SK-N-SH (cell line): ENCODE measurements around the gene TLNRD1. TPM values are rescaled to one million over a fixed set of nuclear protein-coding genes. Genes with fewer than 3 reads are reported as not detected.

ENCODE experiments used
- CTCF ChIA-PET: fragments of 300-600, 350-600 bp; formaldehyde crosslinking; extraction: SDS; loops from one replicate; lab custom pipeline; 2021; lab: Yijun Ruan, JAX
- POLR2A ChIA-PET: fragments of 350-600 bp; sonication (Branson Sonifier 250); formaldehyde crosslinking; extraction: SDS; loops from one replicate; lab custom pipeline; 2020; ENCODE audit warnings: antibody characterized with exemption, inconsistent platforms; lab: Yijun Ruan, JAX
- DNase-seq: peaks from one replicate; pipeline ENCODE4 v3.0.0; 2012
- H2AFZ ChIP-seq: fragments of 200-600 bp; sonication (generic); 2 replicates; pipeline ENCODE4 v1.8.1; 2016; ENCODE audit warnings: antibody characterized with exemption, mild to moderate bottlenecking, low read depth
- H3F3A ChIP-seq: fragments of 200-600 bp; sonication (generic); replicated peaks from 2 replicates; pipeline ENCODE3; 2016; ENCODE audit warnings: antibody characterized with exemption, mild to moderate bottlenecking; ENCODE audit not compliant: insufficient read depth
- H3K27ac ChIP-seq, 2 experiments: fragments of 200-500 bp in 1 of 2; fragments of 200-600 bp in 1 of 2; sonication (Bioruptor generic) in 1 of 2; sonication (generic), shearing (Covaris generic) in 1 of 2; 2 replicates each; pipeline versions ENCODE4 v1.5.1 to v1.6.1; 2014 to 2016; ENCODE audit warnings: low read depth in 2 of 2, inconsistent platforms in 1 of 2, low read length in 1 of 2, mild to moderate bottlenecking in 1 of 2, mixed read lengths in 1 of 2
- H3K27me3 ChIP-seq: fragments of 200-600 bp; sonication (generic), shearing (Covaris generic); 2 replicates; pipeline ENCODE4 v1.6.1; 2016; ENCODE audit warnings: mixed run types; ENCODE audit not compliant: insufficient read depth
- H3K36me3 ChIP-seq, 2 experiments: fragments of 200-500 bp in 1 of 2; fragments of 200-600 bp in 1 of 2; sonication (Bioruptor generic) in 1 of 2; sonication (generic) in 1 of 2; replicated peaks in 1 of 2; 2 replicates each; pipeline versions ENCODE3 to v1.5.1; 2014 to 2016; ENCODE audit warnings: low read length in 1 of 2, mild to moderate bottlenecking in 1 of 2; ENCODE audit not compliant: insufficient read depth in 2 of 2, control insufficient read depth in 1 of 2
- H3K4me1 ChIP-seq, 2 experiments: fragments of 200-500 bp in 1 of 2; fragments of 200-600 bp in 1 of 2; sonication (Bioruptor generic) in 1 of 2; sonication (generic), shearing (Covaris generic) in 1 of 2; 2 replicates each; pipeline versions ENCODE4 v1.5.1 to v1.6.1; 2014 to 2016; ENCODE audit warnings: low read depth in 1 of 2, low read length in 1 of 2, mixed run types in 1 of 2; ENCODE audit not compliant: insufficient read depth in 2 of 2, control insufficient read depth in 1 of 2
- H3K4me2 ChIP-seq: fragments of 200-600 bp; sonication (generic), shearing (Covaris generic); 2 replicates; pipeline ENCODE4 v1.6.1; 2017; ENCODE audit warnings: mixed run types
- H3K4me3 ChIP-seq, 2 experiments: fragments of 200-500 bp in 1 of 2; fragments of 200-600 bp in 1 of 2; sonication (Bioruptor generic) in 1 of 2; sonication (generic), shearing (Covaris generic) in 1 of 2; 2 replicates each; pipeline versions ENCODE4 v1.5.1 to v1.8.1; 2014 to 2016; ENCODE audit warnings: low read depth in 2 of 2, inconsistent platforms in 1 of 2, low read length in 1 of 2, mild to moderate bottlenecking in 1 of 2, mixed read lengths in 1 of 2, moderate library complexity in 1 of 2
- H3K79me2 ChIP-seq: fragments of 200-600 bp; sonication (generic); 2 replicates; pipeline ENCODE4 v1.8.1; 2017; ENCODE audit warnings: mild to moderate bottlenecking; ENCODE audit not compliant: insufficient read depth
- H3K9ac ChIP-seq: fragments of 200-600 bp; sonication (generic); 2 replicates; pipeline ENCODE4 v1.6.1; 2017; ENCODE audit warnings: mixed run types
- H3K9me2 ChIP-seq: fragments of 200-600 bp; sonication (generic); 2 replicates; pipeline ENCODE4 v1.6.1; 2017; ENCODE audit warnings: mixed run types
- H3K9me3 ChIP-seq: fragments of 200-600 bp; sonication (generic); 2 replicates; pipeline ENCODE4 v1.6.1; 2017; ENCODE audit warnings: mixed run types, mild to moderate bottlenecking, moderate library complexity
- H4K20me1 ChIP-seq: fragments of 200-600 bp; sonication (generic); 2 replicates; pipeline ENCODE4 v1.6.1; 2017; ENCODE audit warnings: mild to moderate bottlenecking, mixed run types; ENCODE audit not compliant: insufficient read depth
- ELF1 ChIP-seq: IDR thresholded peaks from 2 replicates; pipeline ENCODE4 v1.4.0; 2012
- EP300 ChIP-seq, 2 experiments: IDR thresholded peaks; 2 replicates each; pipeline versions ENCODE4 v1.4.0 to v1.6.1; 2012; ENCODE audit warnings: borderline replicate concordance in 1 of 2, low read depth in 1 of 2, low read length in 1 of 2
- FOSL2 ChIP-seq: IDR thresholded peaks from 2 replicates; pipeline ENCODE4 v1.4.0; 2012; ENCODE audit warnings: low read depth, mild to moderate bottlenecking, moderate library complexity, borderline replicate concordance
- FOXM1 ChIP-seq: IDR thresholded peaks from 2 replicates; pipeline ENCODE4 v1.4.0; 2012; ENCODE audit warnings: low read depth, mild to moderate bottlenecking
- GATA2 ChIP-seq: sonication (generic); formaldehyde crosslinking; IDR thresholded peaks from 2 replicates; pipeline ENCODE4 v1.5.0; 2020; ENCODE audit warnings: mild to moderate bottlenecking, missing genetic modification reagents
- IRF3 ChIP-seq: fragments of 150-350 bp; IDR thresholded peaks from 2 replicates; pipeline ENCODE4 v1.6.1; 2016; ENCODE audit warnings: mild to moderate bottlenecking, low read depth, low read length
- JUND ChIP-seq: IDR thresholded peaks from 2 replicates; pipeline ENCODE4 v1.4.0; 2012
- MEF2A ChIP-seq: IDR thresholded peaks from 2 replicates; pipeline ENCODE4 v1.4.0; 2012; ENCODE audit warnings: low read depth, borderline replicate concordance
- MXI1 ChIP-seq: IDR thresholded peaks from 2 replicates; pipeline ENCODE4 v1.6.1; 2012; ENCODE audit warnings: mild to moderate bottlenecking, low read depth, low read length, improper control_type of control experiment
- PBX3 ChIP-seq: IDR thresholded peaks from 2 replicates; pipeline ENCODE4; 2012
- SIN3A ChIP-seq: IDR thresholded peaks from 2 replicates; pipeline ENCODE4 v1.6.1; 2012; ENCODE audit warnings: low read depth, mild to moderate bottlenecking, low read length, moderate library complexity, borderline replicate concordance
- SMC3 ChIP-seq: IDR thresholded peaks from 2 replicates; pipeline ENCODE4 v1.6.1; 2012; ENCODE audit warnings: low read depth, low read length, improper control_type of control experiment
- TAF1 ChIP-seq: IDR thresholded peaks from 2 replicates; pipeline ENCODE4 v1.6.1; 2012; ENCODE audit warnings: low read depth, mild to moderate bottlenecking, low read length, moderate library complexity, borderline replicate concordance
- TCF12 ChIP-seq: IDR thresholded peaks from 2 replicates; pipeline ENCODE4 v1.4.0; 2012
- USF2 ChIP-seq: fragments of 150-350 bp; IDR thresholded peaks from 2 replicates; pipeline ENCODE4 v1.6.1; 2017; ENCODE audit warnings: antibody characterized with exemption, low read length, low read depth, borderline replicate concordance
- YY1 ChIP-seq: IDR thresholded peaks from 2 replicates; pipeline ENCODE4 v1.4.0; 2012; ENCODE audit warnings: low read depth, mild to moderate bottlenecking
- ZBTB33 ChIP-seq: IDR thresholded peaks from 2 replicates; pipeline ENCODE4 v1.4.0; 2012; ENCODE audit warnings: low read depth, borderline replicate concordance
- WGBS: methylation state at CpG from one replicate; pipeline ENCODE4 v1.1.6; 2017; ENCODE audit warnings: low lambda C conversion rate; 5-methylcytosine and 5-hydroxymethylcytosine counted together
- polyA plus RNA-seq, 3 experiments: library from polyadenylated mRNA; depleted of rRNA; stranded (reverse); fragments of >200 nt; gene quantifications; 2 replicates each; pipeline ENCODE4 v1.2.3, GENCODE V29; 2012

The TLNRD1 gene
- polyA plus RNA-seq, 1 of the 3 experiments (the other 2 are of a cell fraction), result 5.0 TPM

GRCh38 chr15:80974914-80975313, 25.8 kb upstream of the TLNRD1 start:
- H3K9me2 ChIP-seq, result no peaks in the 10 kb centered on the region
- H3K9ac ChIP-seq, result no peak overlapping the region
- TF ChIP-seq TAF1, result no peak
- TF ChIP-seq FOXM1, result no peak
- TF ChIP-seq PBX3, result no peak
- TF ChIP-seq ZBTB33, result no peak
- no peak for TF ChIP-seq EP300 (IDR thresholded peaks at IDR 0.05; ENCODE audit: borderline replicate concordance in 1 of 2, low read depth in 1 of 2, low read length in 1 of 2)
- no peak for TF ChIP-seq TCF12
- TF ChIP-seq YY1, result no peak
- no peak for TF ChIP-seq JUND
- no peak for TF ChIP-seq MEF2A
- TF ChIP-seq MXI1, result no peak
- TF ChIP-seq GATA2, result no peak
- TF ChIP-seq USF2, result no peak
- TF ChIP-seq FOSL2, result no peak
- TF ChIP-seq IRF3, result no peak
- TF ChIP-seq SIN3A, result no peak
- TF ChIP-seq ELF1, result no peak
- TF ChIP-seq SMC3, result no peak
- ChIA-PET CTCF (interaction anchor here (0.8 to 2.2 kb wide), 6 partner anchors 11 to 407 kb away, joined by 3 to 10 read pairs (median 5); no protein-coding TSS in a partner anchor), POLR2A (interaction anchor here (0.7 kb wide), 1 partner anchor 175 kb away, joined by 3 read pairs; no protein-coding TSS in a partner anchor)
- no peak for DNase-seq
- H3K27me3 ChIP-seq, result no peaks in the 10 kb centered on the region
- peaks cover 19% of the 10 kb centered on the region; the same call in 1 of the 2 replicates for H4K20me1 ChIP-seq
- peaks cover 31% of the 10 kb centered on the region for H3K79me2 ChIP-seq
- H3K4me3 ChIP-seq, result no peak overlapping the region
- no peak overlapping the region for H3K4me2 ChIP-seq
- no peak overlapping the region for H3K27ac ChIP-seq
- peaks cover 16 to 23% of the 10 kb centered on the region in 2 experiments for H3K36me3 ChIP-seq
- H3K4me1 ChIP-seq, result no peaks in the 10 kb centered on the region; a peak in 2 of 4 replicates
- H2AFZ ChIP-seq, result no peak overlapping the region
- H3K9me3 ChIP-seq, result no peaks in the 10 kb centered on the region
- peaks cover 4% of the 10 kb centered on the region for H3F3A ChIP-seq
- WGBS, result 92% methylated on average over 4 of the region's 4 CpGs
